OCI-LY3 (cell line): ENCODE results near the gene BFSP1.
A peak's percentile ranks its signal among the peaks of the same experiment; 100 is the strongest.

Source experiments
- H2AFZ ChIP-seq: fragments of 200-600, 300-600 bp; shearing (Covaris generic); 2 replicates; pipeline ENCODE4 v1.6.0; 2014; ENCODE audit warnings: antibody characterized with exemption, low read depth, low read length
- H3K27ac ChIP-seq: fragments of 200-600, 300-600 bp; sonication (generic); 2 replicates; pipeline ENCODE4 v1.5.1; 2014; ENCODE audit warnings: mild to moderate bottlenecking, low read length, moderate library complexity, mixed read lengths
- H3K27me3 ChIP-seq: fragments of 200-600, 300-600 bp; sonication (generic); 2 replicates; pipeline ENCODE4 v1.6.1; 2014; ENCODE audit warnings: low read depth, low read length, mixed read lengths
- H3K36me3 ChIP-seq: fragments of 200-600, 300-600 bp; sonication (generic); replicated peaks from 2 replicates; pipeline ENCODE3; 2014; ENCODE audit warnings: low read depth, low read length, mixed read lengths
- H3K4me1 ChIP-seq: fragments of 300-600, 200-600 bp; sonication (generic); 2 replicates; pipeline ENCODE4 v1.6.1; 2014; ENCODE audit warnings: low read length, mixed read lengths
- H3K4me2 ChIP-seq: fragments of 200-600, 300-600 bp; sonication (generic); 2 replicates; pipeline ENCODE4 v1.6.1; 2014; ENCODE audit warnings: low read length, mixed read lengths
- H3K4me3 ChIP-seq: fragments of 300-600, 200-600 bp; sonication (generic); 2 replicates; pipeline ENCODE4 v1.5.1; 2014; ENCODE audit warnings: antibody characterized with exemption, mild to moderate bottlenecking, low read length, moderate library complexity
- H3K79me2 ChIP-seq: fragments of 300-600, 200-600 bp; shearing (Covaris generic); 2 replicates; pipeline ENCODE4 v1.6.1; 2014; ENCODE audit warnings: mild to moderate bottlenecking, low read length, mixed read lengths
- H3K9ac ChIP-seq: fragments of 300-600, 200-600 bp; shearing (Covaris generic); 2 replicates; pipeline ENCODE4 v1.6.0; 2014; ENCODE audit warnings: mild to moderate bottlenecking, low read length, moderate library complexity
- H3K9me3 ChIP-seq: fragments of 200-600, 300-600 bp; shearing (Covaris generic); 2 replicates; pipeline ENCODE4 v1.6.1; 2014; ENCODE audit warnings: low read length, mixed read lengths; ENCODE audit not compliant: insufficient read depth
- H4K20me1 ChIP-seq: fragments of 200-600, 300-600 bp; sonication (generic); 2 replicates; pipeline ENCODE4 v1.6.1; 2016; ENCODE audit warnings: low read length, mixed read lengths; ENCODE audit not compliant: insufficient read depth
- EZH2phosphoT487 ChIP-seq: fragments of 200-600 bp; shearing (Covaris generic); IDR thresholded peaks from 2 replicates; pipeline ENCODE4 v1.6.1; 2018; ENCODE audit warnings: antibody characterized with exemption, mixed run types, low read depth
- TF ChIP-seq, protein P1 (sequence below): fragments of 200-600, 300-600 bp; sonication (generic); IDR thresholded peaks from 2 replicates; pipeline ENCODE4 v1.5.1; 2014; ENCODE audit warnings: antibody characterized with exemption, low read length, low read depth

BFSP1 gene

DNA sequence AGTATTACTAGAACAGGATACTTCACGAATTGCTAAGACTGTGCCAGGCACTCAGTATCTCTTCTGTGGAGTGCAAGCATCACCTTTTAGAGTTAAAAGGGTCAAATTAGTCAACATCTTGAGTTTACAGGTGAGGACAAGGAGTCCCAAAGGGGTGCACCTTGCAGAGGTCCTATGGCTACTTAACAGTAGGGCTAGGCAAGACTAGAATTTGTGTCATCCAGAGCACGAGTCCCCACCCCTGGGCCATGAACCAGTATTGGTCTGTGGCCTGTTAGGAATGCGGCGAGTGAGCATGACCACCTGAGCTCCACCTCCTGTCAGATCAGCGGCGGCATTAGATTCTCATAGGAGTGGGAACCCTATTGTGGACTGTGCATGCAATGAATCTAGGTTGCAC is 28.2 kb upstream of the BFSP1 start:
- peaks cover 22% of the 10 kb centered on the region for H3K27me3 ChIP-seq
- TF ChIP-seq, protein P1, sequence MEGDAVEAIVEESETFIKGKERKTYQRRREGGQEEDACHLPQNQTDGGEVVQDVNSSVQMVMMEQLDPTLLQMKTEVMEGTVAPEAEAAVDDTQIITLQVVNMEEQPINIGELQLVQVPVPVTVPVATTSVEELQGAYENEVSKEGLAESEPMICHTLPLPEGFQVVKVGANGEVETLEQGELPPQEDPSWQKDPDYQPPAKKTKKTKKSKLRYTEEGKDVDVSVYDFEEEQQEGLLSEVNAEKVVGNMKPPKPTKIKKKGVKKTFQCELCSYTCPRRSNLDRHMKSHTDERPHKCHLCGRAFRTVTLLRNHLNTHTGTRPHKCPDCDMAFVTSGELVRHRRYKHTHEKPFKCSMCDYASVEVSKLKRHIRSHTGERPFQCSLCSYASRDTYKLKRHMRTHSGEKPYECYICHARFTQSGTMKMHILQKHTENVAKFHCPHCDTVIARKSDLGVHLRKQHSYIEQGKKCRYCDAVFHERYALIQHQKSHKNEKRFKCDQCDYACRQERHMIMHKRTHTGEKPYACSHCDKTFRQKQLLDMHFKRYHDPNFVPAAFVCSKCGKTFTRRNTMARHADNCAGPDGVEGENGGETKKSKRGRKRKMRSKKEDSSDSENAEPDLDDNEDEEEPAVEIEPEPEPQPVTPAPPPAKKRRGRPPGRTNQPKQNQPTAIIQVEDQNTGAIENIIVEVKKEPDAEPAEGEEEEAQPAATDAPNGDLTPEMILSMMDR, result no peak
- no peak for TF ChIP-seq EZH2phosphoT487
- H2AFZ ChIP-seq, result no peak overlapping the region
- H3K4me2 ChIP-seq, result no peak overlapping the region
- no peaks in the 10 kb centered on the region for H4K20me1 ChIP-seq
- no peaks in the 10 kb centered on the region for H3K4me1 ChIP-seq
- no peak overlapping the region for H3K27ac ChIP-seq
- H3K9me3 ChIP-seq, result no peaks in the 10 kb centered on the region
- H3K36me3 ChIP-seq, result no peaks in the 10 kb centered on the region
- no peak overlapping the region for H3K4me3 ChIP-seq
- no peak overlapping the region for H3K9ac ChIP-seq
- H3K79me2 ChIP-seq, result no peaks in the 10 kb centered on the region

DNA sequence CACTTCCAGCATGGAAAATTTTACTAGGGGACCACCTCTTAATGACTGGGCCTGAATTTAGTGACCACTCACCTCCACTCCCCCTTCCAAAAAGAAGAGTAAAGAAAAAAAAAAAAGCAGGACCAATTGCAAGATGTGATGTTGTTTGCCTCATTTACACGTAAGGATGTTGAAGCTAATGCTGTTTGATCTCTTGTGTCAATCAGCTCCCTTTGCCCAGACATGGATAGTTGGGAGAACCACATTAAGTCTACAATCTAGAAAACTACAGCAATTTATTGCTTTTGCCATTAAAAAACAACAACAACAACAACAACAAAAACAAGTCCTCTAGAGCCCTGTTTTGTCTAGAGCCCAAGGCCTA is 27.7 kb upstream of the BFSP1 start:
- no peak for TF ChIP-seq EZH2phosphoT487
- TF ChIP-seq, protein P1, result no peak
- no peaks in the 10 kb centered on the region for H3K4me1 ChIP-seq
- no peak overlapping the region for H2AFZ ChIP-seq
- no peaks in the 10 kb centered on the region for H3K9me3 ChIP-seq
- no peaks in the 10 kb centered on the region for H3K79me2 ChIP-seq
- no peak overlapping the region for H3K4me2 ChIP-seq
- H3K9ac ChIP-seq, result no peak overlapping the region
- no peaks in the 10 kb centered on the region for H4K20me1 ChIP-seq
- no peak overlapping the region for H3K27ac ChIP-seq
- no peak overlapping the region for H3K4me3 ChIP-seq
- H3K27me3 ChIP-seq, result peaks cover 18% of the 10 kb centered on the region
- no peaks in the 10 kb centered on the region for H3K36me3 ChIP-seq

DNA sequence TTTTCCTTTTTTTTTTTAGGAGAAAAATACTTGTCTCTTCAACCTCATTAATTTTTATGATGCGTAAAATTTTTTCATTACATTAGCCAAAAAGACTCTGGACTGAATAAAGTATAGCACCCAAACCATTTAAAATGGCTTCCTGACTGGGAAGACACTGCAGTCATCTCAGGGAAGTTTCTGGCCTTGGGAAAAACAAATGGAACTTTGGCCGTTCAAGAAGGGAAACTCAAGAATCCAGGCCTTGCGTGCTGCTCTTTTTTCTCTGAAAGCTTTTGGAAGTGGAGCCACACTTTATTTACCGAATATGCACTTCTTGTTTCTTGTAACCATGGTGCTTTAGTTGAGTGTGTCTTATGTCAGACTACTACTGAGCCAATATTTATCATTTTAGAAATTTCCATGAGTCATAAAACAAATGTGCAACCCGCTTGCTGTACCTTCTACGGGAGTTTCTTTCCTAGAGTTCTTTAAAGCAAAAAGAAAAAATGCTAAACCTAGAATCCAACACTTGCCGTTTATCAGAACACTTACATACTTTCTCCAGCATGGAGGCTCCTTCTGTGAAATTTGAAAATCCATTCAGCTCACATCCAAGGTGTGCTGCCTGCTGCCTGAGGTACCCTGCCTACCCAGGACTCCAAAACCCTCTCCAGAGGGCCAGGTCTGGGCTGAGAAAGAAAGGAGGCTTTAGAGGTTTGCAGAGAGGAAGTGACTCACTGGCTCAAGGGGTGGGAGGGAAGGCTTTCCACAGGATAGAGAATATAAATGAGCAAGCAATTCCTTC is 27.2 kb upstream of the BFSP1 start:
- no peak overlapping the region for H3K4me3 ChIP-seq
- H3K9me3 ChIP-seq, result no peaks in the 10 kb centered on the region
- no peaks in the 10 kb centered on the region for H3K79me2 ChIP-seq
- H3K4me2 ChIP-seq, result no peak overlapping the region; the same call in 1 of the 2 replicates
- no peaks in the 10 kb centered on the region for H3K4me1 ChIP-seq
- no peaks in the 10 kb centered on the region for H4K20me1 ChIP-seq
- H3K27me3 ChIP-seq, result peaks cover 16% of the 10 kb centered on the region
- no peak overlapping the region for H3K9ac ChIP-seq
- TF ChIP-seq EZH2phosphoT487, result no peak
- TF ChIP-seq, protein P1, result no peak
- peak overlapping the region; percentile 58; the same call in 1 of the 2 replicates for H2AFZ ChIP-seq
- no peak overlapping the region for H3K27ac ChIP-seq
- no peaks in the 10 kb centered on the region for H3K36me3 ChIP-seq

DNA sequence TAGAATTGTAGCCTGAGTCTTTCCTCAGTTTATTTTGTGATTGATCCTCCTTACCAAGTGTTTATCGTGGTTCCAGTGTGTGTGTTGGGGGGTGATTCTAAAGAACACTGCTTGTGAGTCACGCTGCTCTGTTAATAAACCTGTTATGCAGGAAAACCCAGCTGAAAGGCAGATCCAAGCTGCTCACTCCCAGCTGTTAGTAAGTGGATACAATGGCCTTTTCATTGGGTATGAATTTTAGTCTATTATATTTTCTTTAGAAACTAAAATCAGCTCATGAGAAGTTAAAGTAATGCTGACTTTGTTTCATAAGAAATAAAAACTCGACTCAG is 26.5 kb upstream of the BFSP1 start:
- H2AFZ ChIP-seq, result no peak overlapping the region
- no peak overlapping the region for H3K27ac ChIP-seq
- H3K4me3 ChIP-seq, result no peak overlapping the region
- H3K27me3 ChIP-seq, result peaks cover 19% of the 10 kb centered on the region
- no peak overlapping the region for H3K4me2 ChIP-seq
- no peaks in the 10 kb centered on the region for H3K4me1 ChIP-seq
- no peaks in the 10 kb centered on the region for H3K36me3 ChIP-seq
- no peaks in the 10 kb centered on the region for H3K79me2 ChIP-seq
- no peak overlapping the region for H3K9ac ChIP-seq
- no peaks in the 10 kb centered on the region for H3K9me3 ChIP-seq
- no peaks in the 10 kb centered on the region for H4K20me1 ChIP-seq
- no peak for TF ChIP-seq EZH2phosphoT487
- TF ChIP-seq, protein P1, result no peak
